T-helper 2 cell (primary cell): Measurements from ENCODE around the gene NMNAT3.

Source experiments
- DNase-seq, 5 experiments: peaks; one replicate each; pipeline versions ENCODE4 v3.0.0 to v3.0.0-alpha.2; 2012 to 2022

Gene NMNAT3

DNA sequence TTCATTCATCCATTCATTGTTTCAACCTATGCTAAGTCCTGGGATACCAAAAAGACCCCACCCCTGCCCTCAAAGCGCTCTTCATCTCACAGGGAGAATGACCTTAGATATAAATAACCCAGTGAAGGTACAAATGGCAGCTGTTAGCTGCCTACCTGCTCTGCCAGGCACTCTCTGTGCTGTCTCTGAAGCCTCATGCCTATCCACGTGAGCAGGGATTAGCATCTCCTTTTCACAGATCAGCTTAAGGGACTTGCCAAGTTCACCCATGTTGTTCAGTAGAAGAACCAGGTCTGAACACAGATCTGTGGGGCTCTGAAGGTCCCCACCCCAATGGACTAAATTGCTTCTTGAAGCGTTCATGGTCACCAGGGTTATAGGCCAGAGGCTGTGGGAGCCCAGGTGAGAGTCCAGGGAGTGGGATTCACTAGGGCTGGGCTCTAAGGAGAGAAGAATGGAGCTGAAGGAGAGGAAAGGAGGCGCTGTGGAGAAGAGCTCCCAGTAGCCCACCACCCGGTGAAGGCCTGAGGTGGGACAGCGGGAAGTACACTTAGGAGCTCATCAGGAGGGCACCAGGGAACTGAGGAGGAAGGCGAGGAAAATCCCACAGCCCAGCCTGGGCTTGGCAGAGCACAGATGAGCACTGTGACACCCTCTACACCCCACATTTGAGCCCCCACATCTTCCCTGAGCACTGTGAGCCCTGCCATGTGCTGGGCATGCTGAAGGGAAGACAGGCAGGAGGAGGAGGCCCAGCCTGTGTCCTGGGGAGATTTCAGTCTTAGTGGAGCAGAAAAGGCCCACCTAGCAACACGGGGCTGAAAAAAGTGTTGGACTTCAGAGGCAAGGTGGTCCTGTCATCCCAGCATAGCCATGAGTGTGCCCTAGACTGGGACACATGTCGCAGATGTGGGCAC is 158.6 kb downstream of the NMNAT3 start:
- no peak for DNase-seq

GRCh38 chr3:139518306-139518705 is 159.5 kb downstream of the NMNAT3 start:
- DNase-seq = no peak

DNA sequence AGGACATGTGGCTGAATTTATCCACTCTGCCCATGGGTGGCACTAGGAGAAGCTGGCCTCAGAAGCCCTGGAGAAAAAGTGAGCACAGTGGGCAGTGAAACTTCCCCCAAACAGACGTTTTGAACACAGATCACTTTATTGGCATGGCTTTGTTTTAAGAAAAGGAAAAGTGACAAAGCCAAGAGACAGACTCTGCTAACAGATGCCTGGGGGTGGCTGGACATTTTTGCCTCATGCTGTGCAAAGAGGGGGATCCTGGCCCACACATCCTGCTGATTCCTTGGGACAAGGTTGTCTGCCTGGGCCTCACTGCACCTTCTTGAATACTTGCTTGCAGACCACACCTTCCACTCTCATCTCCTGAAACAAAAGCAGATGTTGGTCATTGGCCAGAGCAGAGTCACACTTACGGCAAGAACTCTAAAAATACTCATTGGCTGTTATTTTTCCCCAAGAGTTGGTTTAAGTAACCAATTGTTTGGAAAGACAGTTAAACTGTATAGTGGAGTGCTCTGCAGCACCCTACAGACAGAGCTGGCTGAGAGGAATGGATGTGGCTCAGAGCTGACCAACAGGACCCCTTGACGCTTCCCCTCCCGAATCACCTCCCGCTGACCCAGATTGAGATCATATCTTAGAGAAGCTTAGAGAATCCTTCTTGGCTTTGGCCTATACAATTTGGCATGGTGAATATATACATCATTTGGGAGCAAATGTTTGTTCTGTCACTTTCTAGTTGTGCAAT is 160.3 kb downstream of the NMNAT3 start:
- DNase-seq = no peak

- DNase-seq = no peak
These were observed 163.0 kb downstream of the NMNAT3 start for GRCh38 chr3:139514741-139515140.
